PC-3 (cell line): Measurements from ENCODE around the gene TGFB1.

Experiments
- EZH2 ChIP-seq: fragments of 300-600 bp; sonication (generic); IDR thresholded peaks from one replicate; pipeline ENCODE4 v1.6.1; 2017; ENCODE audit warnings: antibody characterized with exemption, mild to moderate bottlenecking, low read length; ENCODE audit not compliant: unreplicated experiment
- TF ChIP-seq, protein P1 (sequence below): fragments of 300-600 bp; sonication (generic); conservative IDR thresholded peaks from 2 replicates; pipeline ENCODE4 v1.5.1; 2017; ENCODE audit warnings: antibody characterized with exemption, low read depth, mild to moderate bottlenecking, low read length

DNA sequence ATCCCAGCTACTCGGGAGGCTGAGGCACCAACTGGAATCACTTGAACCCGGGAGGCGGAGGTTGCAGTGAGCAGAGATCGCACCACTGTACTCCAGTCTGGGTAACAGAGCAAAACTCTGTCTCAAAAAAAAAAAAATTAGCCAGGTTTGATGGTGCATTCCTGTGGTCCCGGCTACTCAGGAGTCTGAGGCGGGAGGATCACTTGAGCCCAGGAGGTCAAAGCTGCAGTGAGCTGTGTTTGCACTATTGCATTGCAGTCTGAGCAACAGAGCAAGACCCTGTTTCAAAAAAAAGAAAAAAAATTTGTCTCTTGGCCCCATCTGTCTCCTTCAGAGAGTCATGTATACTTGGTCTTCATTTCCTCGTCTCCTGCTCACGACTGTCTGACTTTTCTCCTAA lies 42.1 kb downstream of the TGFB1 start:
- TF ChIP-seq, protein P1, sequence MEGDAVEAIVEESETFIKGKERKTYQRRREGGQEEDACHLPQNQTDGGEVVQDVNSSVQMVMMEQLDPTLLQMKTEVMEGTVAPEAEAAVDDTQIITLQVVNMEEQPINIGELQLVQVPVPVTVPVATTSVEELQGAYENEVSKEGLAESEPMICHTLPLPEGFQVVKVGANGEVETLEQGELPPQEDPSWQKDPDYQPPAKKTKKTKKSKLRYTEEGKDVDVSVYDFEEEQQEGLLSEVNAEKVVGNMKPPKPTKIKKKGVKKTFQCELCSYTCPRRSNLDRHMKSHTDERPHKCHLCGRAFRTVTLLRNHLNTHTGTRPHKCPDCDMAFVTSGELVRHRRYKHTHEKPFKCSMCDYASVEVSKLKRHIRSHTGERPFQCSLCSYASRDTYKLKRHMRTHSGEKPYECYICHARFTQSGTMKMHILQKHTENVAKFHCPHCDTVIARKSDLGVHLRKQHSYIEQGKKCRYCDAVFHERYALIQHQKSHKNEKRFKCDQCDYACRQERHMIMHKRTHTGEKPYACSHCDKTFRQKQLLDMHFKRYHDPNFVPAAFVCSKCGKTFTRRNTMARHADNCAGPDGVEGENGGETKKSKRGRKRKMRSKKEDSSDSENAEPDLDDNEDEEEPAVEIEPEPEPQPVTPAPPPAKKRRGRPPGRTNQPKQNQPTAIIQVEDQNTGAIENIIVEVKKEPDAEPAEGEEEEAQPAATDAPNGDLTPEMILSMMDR: no peak
- no peak for TF ChIP-seq EZH2
